ENCODE data around the gene PRKCA. TPM values are rescaled to one million over a fixed set of nuclear protein-coding genes. Genes with fewer than 3 reads are reported as not detected.

PRKCA gene
- total RNA-seq, 1 experiment from 2014 or later = 4.4 TPM

DNA sequence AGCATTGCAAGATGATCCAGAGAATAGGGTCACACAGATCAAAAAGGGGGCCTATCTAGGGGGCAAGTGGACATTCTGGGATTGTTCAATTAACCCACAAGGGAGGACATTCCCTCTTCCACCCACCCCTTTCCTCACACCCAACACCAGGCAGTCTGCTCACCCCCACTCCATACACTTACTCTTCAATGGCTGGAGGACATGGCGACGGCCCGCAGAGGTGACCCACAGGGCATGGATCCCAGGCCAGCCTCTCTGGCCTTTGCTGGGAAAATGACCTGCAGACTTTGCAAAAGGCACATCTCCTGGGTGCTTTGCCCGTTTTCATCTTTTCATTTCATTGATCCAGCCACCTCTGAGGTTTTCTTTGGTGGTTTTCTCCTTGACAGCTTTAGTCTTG is 530.8 kb downstream of the PRKCA start:
- DNase-seq = no peak
- H3K9ac ChIP-seq (ENCODE audit: low read length) = no peak overlapping the region
- H3K27me3 ChIP-seq (ENCODE audit: low read length) = no peaks in the 10 kb centered on the region
- H3K9me3 ChIP-seq (ENCODE audit: low read length) = no peaks in the 10 kb centered on the region
- H3K4me1 ChIP-seq (ENCODE audit: low read length) = peaks cover 4% of the 10 kb centered on the region
- no peak overlapping the region for H2AFZ ChIP-seq (ENCODE audit: low read length)
- H3K4me3 ChIP-seq (ENCODE audit: low read length) = no peak overlapping the region
- no peak overlapping the region for H3K27ac ChIP-seq (ENCODE audit: low read length)
- no peaks in the 10 kb centered on the region for H3K9me2 ChIP-seq (replicated peaks; ENCODE audit: insufficient read depth, low read length)
- no peak overlapping the region for H3K4me2 ChIP-seq (ENCODE audit: low read depth, low read length, poor library complexity, severe bottlenecking)
- H3K36me3 ChIP-seq (ENCODE audit: insufficient read depth, low read length) = no peaks in the 10 kb centered on the region
- H3K79me2 ChIP-seq (ENCODE audit: low read length) = no peaks in the 10 kb centered on the region
- H4K20me1 ChIP-seq (ENCODE audit: insufficient read depth, low read depth, low read length) = no peaks in the 10 kb centered on the region

DNA sequence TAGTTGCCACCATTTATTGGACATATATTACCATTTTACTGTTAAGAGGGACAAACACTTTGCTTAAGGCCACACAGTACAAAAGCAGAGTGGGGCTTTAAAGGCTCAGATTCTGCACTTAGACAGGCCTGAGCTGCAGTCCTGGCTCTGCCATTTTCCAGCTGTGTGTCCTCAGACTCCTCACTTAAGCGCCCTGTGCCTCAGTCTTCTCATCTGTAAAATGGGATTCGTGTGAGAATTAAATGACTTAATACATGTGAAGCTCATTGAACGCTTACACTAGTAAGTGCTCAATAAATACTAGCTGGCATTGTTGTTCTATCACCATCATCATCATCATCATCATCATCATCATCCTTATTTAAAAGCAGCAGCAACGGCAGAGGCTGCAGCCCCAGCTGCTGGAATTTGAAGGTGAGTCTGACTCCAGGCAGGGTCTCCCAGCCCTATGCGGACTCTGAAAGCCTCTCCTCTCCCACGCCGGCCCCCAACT is 532.1 kb downstream of the PRKCA start:
- H3K79me2 ChIP-seq (ENCODE audit: low read length) = no peaks in the 10 kb centered on the region
- no peak for DNase-seq
- no peak overlapping the region for H3K4me3 ChIP-seq (ENCODE audit: low read length)
- no peaks in the 10 kb centered on the region for H3K9me2 ChIP-seq (replicated peaks; ENCODE audit: insufficient read depth, low read length)
- H3K27ac ChIP-seq (ENCODE audit: low read length) = no peak overlapping the region
- no peaks in the 10 kb centered on the region for H3K9me3 ChIP-seq (ENCODE audit: low read length)
- H3K36me3 ChIP-seq (ENCODE audit: insufficient read depth, low read length) = no peaks in the 10 kb centered on the region
- H3K27me3 ChIP-seq (ENCODE audit: low read length) = no peaks in the 10 kb centered on the region
- no peaks in the 10 kb centered on the region for H4K20me1 ChIP-seq (ENCODE audit: insufficient read depth, low read depth, low read length)
- H3K4me1 ChIP-seq (ENCODE audit: low read length) = peaks cover 4% of the 10 kb centered on the region
- H3K4me2 ChIP-seq (ENCODE audit: low read depth, low read length, poor library complexity, severe bottlenecking) = no peak overlapping the region
- no peak overlapping the region for H2AFZ ChIP-seq (ENCODE audit: low read length)
- H3K9ac ChIP-seq (ENCODE audit: low read length) = no peak overlapping the region

DNA sequence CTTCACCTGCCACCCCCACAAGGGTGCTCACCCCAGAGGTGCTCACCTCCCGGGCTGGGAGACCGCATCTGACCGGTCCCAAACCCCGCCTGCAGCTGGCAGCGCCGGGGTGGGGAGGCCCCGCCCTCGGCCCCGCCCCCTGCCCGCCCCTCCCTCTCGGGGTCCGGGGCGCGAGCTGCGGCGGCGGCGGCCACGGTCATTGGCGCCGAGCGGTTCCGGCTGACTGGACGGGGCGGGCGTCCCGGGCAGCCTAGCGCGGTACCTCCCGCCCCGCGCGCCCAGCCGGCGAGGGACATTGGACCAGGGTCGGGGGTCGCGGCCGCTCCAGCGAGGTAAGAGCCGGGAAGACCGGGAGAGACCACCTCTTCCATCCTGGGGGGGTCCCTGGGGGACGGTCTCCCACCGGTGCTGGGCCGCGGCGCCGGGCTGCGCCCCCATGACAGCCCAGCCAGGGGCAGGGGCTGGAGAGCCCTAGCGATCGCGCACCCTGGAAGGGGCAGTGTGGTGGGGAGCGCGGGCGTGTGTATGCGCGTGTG is 532.6 kb downstream of the PRKCA start, which contains the start of gene CACNG5:
CACNG5 (plus strand) TSS at position 199 of the 536 bp plus-strand sequence. CDS start 42,216 bp downstream, outside the sequence.
- H3K9me3 ChIP-seq (ENCODE audit: low read length) = no peaks in the 10 kb centered on the region
- H4K20me1 ChIP-seq (ENCODE audit: insufficient read depth, low read depth, low read length) = no peaks in the 10 kb centered on the region
- no peaks in the 10 kb centered on the region for H3K9me2 ChIP-seq (replicated peaks; ENCODE audit: insufficient read depth, low read length)
- no peaks in the 10 kb centered on the region for H3K79me2 ChIP-seq (ENCODE audit: low read length)
- no peak within 1 kb of the TSS for H2AFZ ChIP-seq (ENCODE audit: low read length)
- no peak within 1 kb of the TSS for H3K4me2 ChIP-seq (ENCODE audit: low read depth, low read length, poor library complexity, severe bottlenecking)
- H3K9ac ChIP-seq (ENCODE audit: low read length) = no peak within 1 kb of the TSS
- H3K27ac ChIP-seq (ENCODE audit: low read length) = no peak within 1 kb of the TSS
- H3K4me1 ChIP-seq (ENCODE audit: low read length) = peaks cover 4% of the 10 kb centered on the region
- H3K27me3 ChIP-seq (ENCODE audit: low read length) = no peaks in the 10 kb centered on the region
- no peaks in the 10 kb centered on the region for H3K36me3 ChIP-seq (ENCODE audit: insufficient read depth, low read length)
- H3K4me3 ChIP-seq (ENCODE audit: low read length) = no peak within 1 kb of the TSS
- DNase-seq = no peak

DNA sequence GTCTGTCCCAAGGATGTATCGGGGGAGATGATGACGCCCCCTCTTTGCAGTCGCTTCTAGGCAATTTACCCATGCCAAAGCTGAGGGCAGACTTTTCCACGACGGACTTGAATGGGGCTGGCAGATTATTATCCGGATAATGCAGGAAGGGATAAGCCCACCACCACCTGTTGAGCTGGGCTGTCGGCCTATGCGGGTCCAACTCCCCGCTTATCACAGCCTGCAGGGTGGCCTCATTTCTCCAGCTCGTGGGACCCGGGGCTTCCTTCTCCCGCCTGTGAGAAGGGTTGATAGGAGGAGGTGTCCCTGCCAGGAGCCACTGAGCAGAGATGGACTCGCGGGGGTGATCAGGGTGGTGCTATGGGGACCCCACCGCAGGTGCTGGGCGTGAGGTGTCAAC is 533.1 kb downstream of the PRKCA start:
- no peaks in the 10 kb centered on the region for H3K9me3 ChIP-seq (ENCODE audit: low read length)
- H3K9me2 ChIP-seq (replicated peaks; ENCODE audit: insufficient read depth, low read length) = no peaks in the 10 kb centered on the region
- no peaks in the 10 kb centered on the region for H3K27me3 ChIP-seq (ENCODE audit: low read length)
- H3K4me2 ChIP-seq (ENCODE audit: low read depth, low read length, poor library complexity, severe bottlenecking) = no peak overlapping the region
- H4K20me1 ChIP-seq (ENCODE audit: insufficient read depth, low read depth, low read length) = no peaks in the 10 kb centered on the region
- no peak for DNase-seq
- H3K36me3 ChIP-seq (ENCODE audit: insufficient read depth, low read length) = no peaks in the 10 kb centered on the region
- H3K4me1 ChIP-seq (ENCODE audit: low read length) = peaks cover 3% of the 10 kb centered on the region
- no peak overlapping the region for H3K9ac ChIP-seq (ENCODE audit: low read length)
- H2AFZ ChIP-seq (ENCODE audit: low read length) = no peak overlapping the region
- H3K27ac ChIP-seq (ENCODE audit: low read length) = no peak overlapping the region
- no peaks in the 10 kb centered on the region for H3K79me2 ChIP-seq (ENCODE audit: low read length)
- no peak overlapping the region for H3K4me3 ChIP-seq (ENCODE audit: low read length)

DNA sequence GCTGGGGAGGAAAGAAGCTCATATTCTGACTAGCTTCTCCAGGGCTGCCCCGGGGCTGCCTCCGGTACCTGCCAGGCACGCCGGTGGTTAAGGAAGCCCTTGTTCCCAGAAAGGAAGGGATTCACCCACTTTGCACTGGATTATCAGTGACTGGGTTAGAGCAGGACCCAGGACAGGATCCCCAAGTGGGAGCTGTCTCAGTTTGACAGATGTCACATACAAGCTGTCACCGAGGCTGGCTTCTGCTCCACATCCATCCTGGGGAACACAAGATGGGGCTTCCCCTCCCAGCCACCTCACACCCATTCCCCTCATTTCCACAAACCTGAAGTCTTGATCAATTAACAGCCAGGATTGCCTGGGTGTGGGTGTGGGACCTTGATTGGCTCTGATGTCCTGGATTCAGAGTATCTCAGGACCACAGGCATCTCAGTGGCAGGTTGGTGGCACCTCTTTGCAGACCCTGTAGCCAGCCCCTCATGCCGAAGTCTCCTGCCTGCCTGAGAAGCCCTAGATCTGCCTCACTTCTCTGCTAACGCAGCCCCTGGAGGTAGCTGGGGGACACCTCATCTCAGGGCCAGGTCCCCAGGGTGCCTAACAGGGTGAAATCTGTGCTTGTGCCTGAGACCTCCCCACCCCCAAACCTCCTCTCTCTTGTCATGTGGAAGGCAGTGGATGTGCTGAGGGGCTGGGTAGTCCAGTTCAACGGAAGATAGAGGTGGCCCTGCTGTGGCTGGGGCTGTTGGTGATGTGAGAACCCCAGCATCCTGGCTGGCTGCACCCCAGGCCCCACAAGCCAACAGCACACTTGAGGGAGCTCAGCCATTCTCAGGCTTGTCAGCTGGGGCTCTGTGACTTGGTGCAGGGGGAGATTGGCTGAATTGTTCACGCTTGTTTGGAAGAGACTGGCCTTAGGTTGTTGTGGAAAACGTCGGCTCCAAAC is 533.9 kb downstream of the PRKCA start:
- Histone ChIP-seq H3K4me3 (ENCODE audit: low read length) (no peak overlapping the region), H3K79me2 (ENCODE audit: low read length) (no peaks in the 10 kb centered on the region), H3K4me2 (ENCODE audit: low read depth, low read length, poor library complexity, severe bottlenecking) (no peak overlapping the region), H3K27me3 (ENCODE audit: low read length) (no peaks in the 10 kb centered on the region), H3K9me2 (replicated peaks; ENCODE audit: insufficient read depth, low read length) (no peaks in the 10 kb centered on the region), H3K36me3 (ENCODE audit: insufficient read depth, low read length) (no peaks in the 10 kb centered on the region), H3K27ac (ENCODE audit: low read length) (no peak overlapping the region), H2AFZ (ENCODE audit: low read length) (no peak overlapping the region), H3K9ac (ENCODE audit: low read length) (no peak overlapping the region), H3K4me1 (ENCODE audit: low read length) (no peaks in the 10 kb centered on the region), H3K9me3 (ENCODE audit: low read length) (no peaks in the 10 kb centered on the region), H4K20me1 (ENCODE audit: insufficient read depth, low read depth, low read length) (no peaks in the 10 kb centered on the region)
- no peak for DNase-seq

DNA sequence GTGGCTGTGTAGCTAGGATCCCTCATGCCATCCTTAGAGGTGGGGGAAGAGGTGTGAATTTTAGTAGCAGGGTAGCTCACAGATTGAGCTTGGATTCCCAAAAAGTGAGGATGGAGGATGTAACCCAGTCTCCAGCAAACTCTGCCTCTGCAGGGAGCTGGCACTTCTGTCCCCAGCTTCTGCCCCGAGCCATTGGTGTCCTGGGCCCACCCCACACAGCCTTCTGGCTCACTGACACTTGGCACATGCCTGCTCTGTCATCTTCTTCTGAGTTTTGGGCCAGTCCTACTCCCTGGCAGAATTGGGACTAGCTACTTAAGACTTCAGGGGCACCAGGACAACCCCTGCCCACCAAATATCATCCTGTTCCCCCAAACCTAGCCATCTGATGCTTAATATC is 534.8 kb downstream of the PRKCA start:
- H3K79me2 ChIP-seq (ENCODE audit: low read length) = no peaks in the 10 kb centered on the region
- H3K27ac ChIP-seq (ENCODE audit: low read length) = no peak overlapping the region
- no peaks in the 10 kb centered on the region for H3K27me3 ChIP-seq (ENCODE audit: low read length)
- H4K20me1 ChIP-seq (ENCODE audit: insufficient read depth, low read depth, low read length) = no peaks in the 10 kb centered on the region
- H2AFZ ChIP-seq (ENCODE audit: low read length) = no peak overlapping the region
- no peak overlapping the region for H3K4me3 ChIP-seq (ENCODE audit: low read length)
- no peaks in the 10 kb centered on the region for H3K9me2 ChIP-seq (replicated peaks; ENCODE audit: insufficient read depth, low read length)
- no peaks in the 10 kb centered on the region for H3K36me3 ChIP-seq (ENCODE audit: insufficient read depth, low read length)
- no peak overlapping the region for H3K9ac ChIP-seq (ENCODE audit: low read length)
- no peaks in the 10 kb centered on the region for H3K9me3 ChIP-seq (ENCODE audit: low read length)
- H3K4me2 ChIP-seq (ENCODE audit: low read depth, low read length, poor library complexity, severe bottlenecking) = no peak overlapping the region
- H3K4me1 ChIP-seq (ENCODE audit: low read length) = no peaks in the 10 kb centered on the region
- DNase-seq = no peak

DNA sequence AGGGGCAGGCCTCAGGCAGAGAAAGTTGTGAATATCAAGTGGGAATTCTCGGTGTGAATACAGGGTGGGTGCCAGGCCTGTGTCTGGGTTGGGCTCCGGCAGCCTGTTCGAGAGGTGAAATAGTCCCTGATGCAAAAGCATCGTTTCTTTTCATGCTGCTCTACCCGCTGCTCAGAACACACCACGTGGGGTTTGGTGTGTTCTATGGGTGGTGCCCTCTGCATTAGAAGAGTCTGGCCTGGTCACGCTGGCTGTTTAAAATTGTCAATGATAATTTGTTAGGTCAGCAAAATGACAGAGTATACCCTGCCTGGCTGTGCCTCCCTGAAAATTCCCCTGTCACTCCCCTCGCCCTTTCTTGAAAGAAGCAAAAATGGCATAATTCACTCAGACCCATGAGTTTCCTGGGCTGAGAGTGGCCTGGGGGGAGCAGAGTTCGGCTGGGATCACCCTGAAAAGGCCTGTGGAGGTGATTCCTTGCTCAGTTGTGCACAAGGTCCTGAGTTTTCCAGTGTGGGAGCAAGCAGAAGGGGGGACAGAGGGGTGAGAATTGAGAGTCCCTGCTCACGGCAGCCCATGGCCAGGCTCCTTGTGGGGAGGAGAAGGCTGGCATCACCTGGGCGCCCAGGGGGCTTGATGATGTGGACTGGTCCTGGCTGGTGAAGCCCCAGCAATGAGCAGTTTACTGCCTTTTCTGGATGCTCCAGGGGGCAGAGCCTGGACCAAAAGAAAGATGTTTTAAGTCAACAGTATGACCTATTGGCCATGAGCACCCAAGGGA is 535.7 kb downstream of the PRKCA start:
- Histone ChIP-seq H3K4me2 (ENCODE audit: low read depth, low read length, poor library complexity, severe bottlenecking) (no peak overlapping the region), H2AFZ (ENCODE audit: low read length) (no peak overlapping the region), H3K27ac (ENCODE audit: low read length) (no peak overlapping the region), H4K20me1 (ENCODE audit: insufficient read depth, low read depth, low read length) (no peaks in the 10 kb centered on the region), H3K4me1 (ENCODE audit: low read length) (no peaks in the 10 kb centered on the region), H3K27me3 (ENCODE audit: low read length) (no peaks in the 10 kb centered on the region), H3K79me2 (ENCODE audit: low read length) (no peaks in the 10 kb centered on the region), H3K9me3 (ENCODE audit: low read length) (no peaks in the 10 kb centered on the region), H3K4me3 (ENCODE audit: low read length) (no peak overlapping the region), H3K9ac (ENCODE audit: low read length) (no peak overlapping the region), H3K9me2 (replicated peaks; ENCODE audit: insufficient read depth, low read length) (no peaks in the 10 kb centered on the region), H3K36me3 (ENCODE audit: insufficient read depth, low read length) (no peaks in the 10 kb centered on the region)
- no peak for DNase-seq

DNA sequence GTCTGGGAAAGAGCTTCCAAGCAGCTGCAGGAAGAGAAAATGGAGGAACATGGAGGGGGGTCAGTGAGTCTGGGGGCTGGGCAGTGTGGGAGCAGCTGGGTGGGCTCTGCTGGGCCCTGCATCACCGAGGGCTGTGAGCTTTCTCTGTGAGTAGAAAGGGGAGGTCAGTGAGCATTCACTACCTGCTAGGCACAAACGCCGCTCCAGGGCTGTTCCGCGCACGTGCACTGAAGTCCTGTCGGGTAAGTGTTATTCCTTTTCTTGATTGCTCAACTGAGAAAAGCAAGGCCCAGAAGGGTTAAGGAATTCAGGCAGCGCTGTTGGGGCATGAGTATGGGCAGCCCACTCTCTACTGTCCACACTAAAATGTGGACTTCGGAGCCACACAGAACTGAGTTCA is 537.2 kb downstream of the PRKCA start:
- H3K9ac ChIP-seq (ENCODE audit: low read length) = no peak overlapping the region
- H4K20me1 ChIP-seq (ENCODE audit: insufficient read depth, low read depth, low read length) = no peaks in the 10 kb centered on the region
- no peak for DNase-seq

More for the DNA sequence above, 537.2 kb downstream of the PRKCA start:
- Histone ChIP-seq H3K4me2 (ENCODE audit: low read depth, low read length, poor library complexity, severe bottlenecking) (no peak overlapping the region), H3K9me2 (replicated peaks; ENCODE audit: insufficient read depth, low read length) (no peaks in the 10 kb centered on the region), H3K4me1 (ENCODE audit: low read length) (no peaks in the 10 kb centered on the region), H3K27me3 (ENCODE audit: low read length) (no peaks in the 10 kb centered on the region), H3K9me3 (ENCODE audit: low read length) (no peaks in the 10 kb centered on the region), H2AFZ (ENCODE audit: low read length) (no peak overlapping the region), H3K4me3 (ENCODE audit: low read length) (no peak overlapping the region), H3K79me2 (ENCODE audit: low read length) (no peaks in the 10 kb centered on the region), H3K36me3 (ENCODE audit: insufficient read depth, low read length) (no peaks in the 10 kb centered on the region), H3K27ac (ENCODE audit: low read length) (no peak overlapping the region)

All from Karpas-422 (cell line).